SK-N-SH treated with all-trans-retinoic acid at 6 μM for 48 hours (cell line): ENCODE measurements around the gene TREH.

Source experiments
- BACH2 ChIP-seq: fragments of 250-450 bp; sonication (Bioruptor Pico); IDR thresholded peaks from 2 replicates; pipeline ENCODE4 v1.9.0; 2021; ENCODE audit warnings: mild to moderate bottlenecking, borderline replicate concordance
- ESRRG ChIP-seq: fragments of 250-450 bp; sonication (Bioruptor Pico); IDR thresholded peaks from 2 replicates; pipeline ENCODE4 v1.6.1; 2021; ENCODE audit warnings: mild to moderate bottlenecking
- GLIS3 ChIP-seq: fragments of 250-450 bp; sonication (Bioruptor Pico); IDR thresholded peaks from 2 replicates; pipeline ENCODE4 v1.5.0; 2020; ENCODE audit warnings: mild to moderate bottlenecking, moderate library complexity
- OSR1 ChIP-seq: fragments of 250-450 bp; sonication (Bioruptor Pico); IDR thresholded peaks from 2 replicates; pipeline ENCODE4 v1.8.0; 2022; ENCODE audit warnings: moderate library complexity, mild to moderate bottlenecking, inconsistent platforms
- PATZ1 ChIP-seq: fragments of 250-450 bp; sonication (Bioruptor Pico); IDR thresholded peaks from 2 replicates; pipeline ENCODE4 v1.8.0; 2020; ENCODE audit warnings: mild to moderate bottlenecking, moderate library complexity, borderline replicate concordance
- RARB ChIP-seq: fragments of 250-450 bp; sonication (Bioruptor Pico); IDR thresholded peaks from 2 replicates; pipeline ENCODE4 v1.8.0; 2021; ENCODE audit warnings: mild to moderate bottlenecking, moderate library complexity
- SNAI2 ChIP-seq: fragments of 250-450 bp; sonication (Bioruptor Pico); IDR thresholded peaks from 2 replicates; pipeline ENCODE4 v1.5.0; 2020; ENCODE audit warnings: mild to moderate bottlenecking, moderate library complexity
- TCF4 ChIP-seq: fragments of 250-450 bp; sonication (Bioruptor Pico); IDR thresholded peaks from 2 replicates; pipeline ENCODE4 v1.8.0; 2021; ENCODE audit warnings: mild to moderate bottlenecking, moderate library complexity, borderline replicate concordance
- TOX ChIP-seq: fragments of 250-450 bp; sonication (Bioruptor Pico); IDR thresholded peaks from 2 replicates; pipeline ENCODE4 v1.8.0; 2021; ENCODE audit warnings: mild to moderate bottlenecking, moderate library complexity, borderline replicate concordance
- ZFP3 ChIP-seq: fragments of 250-450 bp; sonication (Bioruptor Pico); IDR thresholded peaks from 2 replicates; pipeline ENCODE4 v1.5.0; 2020; ENCODE audit warnings: mild to moderate bottlenecking, moderate library complexity
- ZNF8 ChIP-seq: fragments of 450-650 bp; formaldehyde crosslinking; IDR thresholded peaks from 2 replicates; pipeline ENCODE4 v1.5.0; 2020; ENCODE audit warnings: mild to moderate bottlenecking, moderate library complexity

- no peak for TF ChIP-seq GLIS3 (CRISPR knock-in tag)
- TF ChIP-seq ESRRG: no peak
- TF ChIP-seq TOX (CRISPR knock-in tag): no peak
- TF ChIP-seq SNAI2: no peak
- TF ChIP-seq BACH2 (CRISPR knock-in tag): no peak
- TF ChIP-seq PATZ1: no peak
- no peak for TF ChIP-seq ZNF8 (CRISPR knock-in tag)
- TF ChIP-seq TCF4 (CRISPR knock-in tag): no peak
- TF ChIP-seq ZFP3: no peak
- TF ChIP-seq RARB (CRISPR knock-in tag): no peak
- no peak for TF ChIP-seq OSR1 (CRISPR knock-in tag)
Observed at GRCh38 chr11:118661425-118662301, 17.8 kb downstream of the TREH start.
